NCI-H128 (cell line): ENCODE measurements around the gene CTBP1.
"Not testable (repeated sequence)": the region's sequence is repeated elsewhere in the genome, so short reads cannot be mapped to it uniquely, and the experiment has no call there.

Experiments used
- DNase-seq: peaks from one replicate; lab custom pipeline; 2025; ENCODE audit not compliant: unreplicated experiment; lab: John Stamatoyannopoulos, UW

CTBP1 gene

GRCh38 chr4:1248245-1249147, at the start of gene CTBP1:
CTBP1 (minus strand) TSS chr4:1249130; CDS start chr4:1241331, 7,799 bp downstream.
- DNase-seq: peak; percentile 34

GRCh38 chr4:1298461-1298860, 49.5 kb upstream of the CTBP1 start:
- no peak for DNase-seq

GRCh38 chr4:1297456-1298325, 48.8 kb upstream of the CTBP1 start:
- no peak for DNase-seq

- no peak for DNase-seq
These were observed 48.1 kb upstream of the CTBP1 start for GRCh38 chr4:1297023-1297395.

GRCh38 chr4:1296324-1297022, 47.5 kb upstream of the CTBP1 start:
- no peak for DNase-seq

- no peak for DNase-seq
These were observed 46.6 kb upstream of the CTBP1 start for GRCh38 chr4:1295405-1296055.

- DNase-seq: no peak
These were observed 46.0 kb upstream of the CTBP1 start for GRCh38 chr4:1294891-1295290.

GRCh38 chr4:1294424-1294823, 45.5 kb upstream of the CTBP1 start:
- no peak for DNase-seq

GRCh38 chr4:1293991-1294390, 45.1 kb upstream of the CTBP1 start:
- no peak for DNase-seq

- DNase-seq: no peak
These were observed 44.6 kb upstream of the CTBP1 start for GRCh38 chr4:1293531-1293941.

GRCh38 chr4:1292703-1293011, 43.7 kb upstream of the CTBP1 start:
- DNase-seq: not testable (repeated sequence)

- no peak for DNase-seq
These were observed 43.2 kb upstream of the CTBP1 start for GRCh38 chr4:1291996-1292702.

- DNase-seq: no peak
These were observed 42.2 kb upstream of the CTBP1 start for GRCh38 chr4:1291091-1291490.

- DNase-seq: no peak
These were observed 41.4 kb upstream of the CTBP1 start for GRCh38 chr4:1290165-1290977.

GRCh38 chr4:1289207-1290164, 40.6 kb upstream of the CTBP1 start, which contains the start of gene MAEA:
MAEA (plus strand) TSS chr4:1289891; CDS start chr4:1289914, 23 bp downstream.
- DNase-seq: peak; percentile 85

GRCh38 chr4:1288786-1289185, 39.9 kb upstream of the CTBP1 start:
- DNase-seq: no peak

GRCh38 chr4:1285790-1286553, 37.0 kb upstream of the CTBP1 start:
- no peak for DNase-seq
